Endothelial cell of umbilical vein (primary cell): ENCODE results near the gene TET1.
"Not testable (repeated sequence)": the region's sequence is repeated elsewhere in the genome, so short reads cannot be mapped to it uniquely, and the experiment has no call there.

ENCODE experiments used
- CTCF ChIP-seq, 2 donors: IDR thresholded peaks; 1 replicate in 1 of 2; 2 replicates in 1 of 2; pipeline ENCODE4 v1.5.1; 2011; ENCODE audit warnings: low read length in 2 of 2, mild to moderate bottlenecking in 2 of 2, moderate library complexity in 2 of 2, control low read depth in 1 of 2, inconsistent platforms in 1 of 2, low read depth in 1 of 2; ENCODE audit not compliant: insufficient read depth in 1 of 2; ENCODE audit errors: extremely low read depth in 1 of 2
- EZH2 ChIP-seq: IDR thresholded peaks from 2 replicates; pipeline ENCODE4 v1.6.1; 2012; ENCODE audit warnings: borderline replicate concordance, low read depth, mild to moderate bottlenecking, moderate library complexity, low read length, inconsistent platforms; ENCODE audit not compliant: severe bottlenecking
- FOS ChIP-seq: IDR thresholded peaks from 2 replicates; pipeline ENCODE4 v1.6.1; 2011; ENCODE audit warnings: mild to moderate bottlenecking, low read length, moderate library complexity, borderline replicate concordance; ENCODE audit not compliant: insufficient read depth
- MYC ChIP-seq: IDR thresholded peaks from one replicate; pipeline ENCODE4 v1.6.1; 2011; ENCODE audit warnings: mild to moderate bottlenecking, low read depth, low read length
- POLR2A ChIP-seq: IDR thresholded peaks from 2 replicates; pipeline ENCODE4 v1.6.1; 2012; ENCODE audit warnings: low read depth, mild to moderate bottlenecking, control low read depth, low read length
- POLR2AphosphoS5 ChIP-seq: IDR thresholded peaks from 2 replicates; pipeline ENCODE4 v1.6.1; 2012; ENCODE audit warnings: low read depth, mild to moderate bottlenecking, control low read depth, low read length, moderate library complexity; ENCODE audit not compliant: insufficient read depth
- TF ChIP-seq, protein P1 (sequence below): IDR thresholded peaks from 2 replicates; pipeline ENCODE4 v1.6.1; 2011; ENCODE audit not compliant: insufficient read depth, insufficient read length

- not testable (repeated sequence) for TF ChIP-seq CTCF (IDR thresholded peaks at IDR 0.05; ENCODE audit: extremely low read depth in 1 of 2, insufficient read depth in 1 of 2, low read depth in 1 of 2, low read length in 2 of 2); POLR2A; POLR2AphosphoS5; MYC; FOS; EZH2
- TF ChIP-seq, protein P1, sequence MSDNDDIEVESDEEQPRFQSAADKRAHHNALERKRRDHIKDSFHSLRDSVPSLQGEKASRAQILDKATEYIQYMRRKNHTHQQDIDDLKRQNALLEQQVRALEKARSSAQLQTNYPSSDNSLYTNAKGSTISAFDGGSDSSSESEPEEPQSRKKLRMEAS: not testable (repeated sequence)
Observed at GRCh38 chr10:68735739-68736138, 175.6 kb downstream of the TET1 start.
